HepG2 (cell line): ENCODE results near the gene MYO9A. TPM values are rescaled to one million over a fixed set of nuclear protein-coding genes. Genes with fewer than 3 reads are reported as not detected.

Experiments
- ATAC-seq: fragments of 200-7000 bp; cut with Tn5 transposase; 3 replicates; pipeline ENCODE4 v1.9.1; 2020; ENCODE audit warnings: mild to moderate bottlenecking, moderate library complexity
- BruUV-seq: library from RNA; stranded (reverse); fragments of 400-500 nt; replicated peaks from 2 replicates; lab custom pipeline; 2021; lab: Mats Ljungman, UMichigan
- CTCF ChIA-PET: fragments of 300-600 bp; formaldehyde crosslinking; extraction: SDS; loops from one replicate; lab custom pipeline; 2021; ENCODE audit warnings: low total read pairs, inconsistent platforms, low intra/inter-chr PET ratio; lab: Yijun Ruan, JAX
- POLR2A ChIA-PET: fragments of 350-600 bp; sonication (Branson Sonifier 250); formaldehyde crosslinking; loops from one replicate; lab custom pipeline; 2020; ENCODE audit warnings: antibody characterized with exemption, inconsistent platforms; lab: Yijun Ruan, JAX
- DNase-seq: peaks from one replicate; pipeline ENCODE4 v3.0.0-alpha.2; 2015; ENCODE audit warnings: low spot score
- FAIRE-seq: peaks from 3 replicates; lab custom pipeline; 2011; peaks lifted over from hg19 to GRCh38; lab: Jason Lieb, UNC
- H2AFZ ChIP-seq: one replicate; pipeline ENCODE4 v1.6.1; 2011; ENCODE audit warnings: low read length, inconsistent platforms
- H3K27ac ChIP-seq: fragments of 300-600 bp; 3 replicates; pipeline ENCODE4 v1.8.0; 2011; ENCODE audit warnings: mixed run types, mild to moderate bottlenecking, mixed read lengths, low read length, inconsistent platforms; ENCODE audit not compliant: insufficient read depth; ENCODE audit errors: extremely low read length
- H3K27me3 ChIP-seq, 2 experiments: fragments of 200-600 bp in 1 of 2; 2 replicates in 1 of 2; 3 replicates in 1 of 2; pipeline versions ENCODE4 v1.6.0 to v1.8.0; 2011; ENCODE audit warnings: low read length in 2 of 2, mild to moderate bottlenecking in 2 of 2, moderate library complexity in 2 of 2, inconsistent platforms in 1 of 2; ENCODE audit not compliant: insufficient read depth in 2 of 2, control insufficient read depth in 1 of 2
- H3K36me3 ChIP-seq, 2 experiments: fragments of 200-600 bp in 1 of 2; replicated peaks in 1 of 2; 2 replicates in 1 of 2; 3 replicates in 1 of 2; pipeline versions ENCODE4 v1.5.1 to v1.8.0; 2011; ENCODE audit warnings: low read length in 2 of 2, inconsistent platforms in 1 of 2; ENCODE audit not compliant: insufficient read depth in 2 of 2, control insufficient read depth in 1 of 2
- H3K4me1 ChIP-seq: 2 replicates; pipeline ENCODE4 v1.5.1; 2012; ENCODE audit warnings: low read length, inconsistent platforms; ENCODE audit not compliant: insufficient read depth
- H3K4me2 ChIP-seq: 2 replicates; pipeline ENCODE4 v1.6.0; 2011; ENCODE audit warnings: low read depth, low read length, inconsistent platforms
- H3K4me3 ChIP-seq, 3 experiments: fragments of 200-600 bp in 1 of 3; sonication (generic), shearing (Covaris generic) in 1 of 3; replicated peaks in 1 of 3; 2 replicates each; pipeline ENCODE4 v1.5.1; 2011 to 2016; ENCODE audit warnings: low read length in 3 of 3, inconsistent platforms in 2 of 3, low read depth in 2 of 3, mild to moderate bottlenecking in 2 of 3, control low read depth in 1 of 3, mixed read lengths in 1 of 3; ENCODE audit not compliant: insufficient read depth in 1 of 3
- H3K79me2 ChIP-seq: one replicate; pipeline ENCODE4 v1.6.1; 2011; ENCODE audit warnings: low read length, inconsistent platforms; ENCODE audit not compliant: insufficient read depth
- H3K9ac ChIP-seq: 2 replicates; pipeline ENCODE4 v1.6.0; 2011; ENCODE audit warnings: mild to moderate bottlenecking, low read depth, low read length, inconsistent platforms; ENCODE audit not compliant: insufficient read depth
- H3K9me3 ChIP-seq: 2 replicates; pipeline ENCODE4 v1.5.1; 2012; ENCODE audit warnings: mild to moderate bottlenecking, low read length
- H4K20me1 ChIP-seq: 2 replicates; pipeline ENCODE4 v1.6.0; 2011; ENCODE audit warnings: inconsistent platforms, mild to moderate bottlenecking, low read length, moderate library complexity; ENCODE audit not compliant: insufficient read depth
- DNMT1 ChIP-seq: sonication (generic); formaldehyde crosslinking; IDR thresholded peaks from 2 replicates; pipeline ENCODE4 v1.5.1; 2020; ENCODE audit warnings: mild to moderate bottlenecking, missing genetic modification reagents
- ESRRA ChIP-seq: sonication (generic); formaldehyde crosslinking; IDR thresholded peaks from 2 replicates; pipeline ENCODE4 v1.5.1; 2020; ENCODE audit warnings: mild to moderate bottlenecking, low read depth, missing genetic modification reagents
- ETV5 ChIP-seq: IDR thresholded peaks from 2 replicates; pipeline ENCODE4 v1.6.1; 2018; ENCODE audit warnings: missing biosample characterization, missing genetic modification reagents, inconsistent platforms, borderline replicate concordance
- PCBP2 ChIP-seq: fragments of 200-400 bp; formaldehyde crosslinking; optimal IDR thresholded peaks from 2 replicates; pipeline ENCODE3; 2018; ENCODE audit warnings: low read length, low read depth; ENCODE audit not compliant: poor library complexity, severe bottlenecking
- SALL2 ChIP-seq: sonication (generic); formaldehyde crosslinking; IDR thresholded peaks from 2 replicates; pipeline ENCODE4 v1.8.1; 2023; ENCODE audit warnings: mild to moderate bottlenecking, missing genetic modification reagents, inconsistent platforms
- SNAI1 ChIP-seq: sonication (generic); formaldehyde crosslinking; IDR thresholded peaks from 2 replicates; pipeline ENCODE4 v1.5.0; 2020; ENCODE audit warnings: mild to moderate bottlenecking, missing genetic modification reagents, borderline replicate concordance
- SP4 ChIP-seq: sonication (generic); formaldehyde crosslinking; IDR thresholded peaks from 2 replicates; pipeline ENCODE4 v1.8.1; 2023; ENCODE audit warnings: mild to moderate bottlenecking, missing genetic modification reagents
- TEAD2 ChIP-seq: sonication (generic); formaldehyde crosslinking; IDR thresholded peaks from 2 replicates; pipeline ENCODE4 v1.9.0; 2021; ENCODE audit warnings: missing genetic modification reagents
- ZBTB40 ChIP-seq, 2 experiments: fragments of 450-650 bp in 1 of 2; sonication (generic) in 1 of 2; formaldehyde crosslinking in 1 of 2; IDR thresholded peaks; 2 replicates each; pipeline versions ENCODE4 v1.6.1 to v1.8.0; 2016 to 2022; ENCODE audit warnings: antibody characterized with exemption in 1 of 2, mild to moderate bottlenecking in 1 of 2, missing genetic modification reagents in 1 of 2
- ZNF280D ChIP-seq: sonication (generic); formaldehyde crosslinking; IDR thresholded peaks from 2 replicates; pipeline ENCODE4 v1.5.1; 2020; ENCODE audit warnings: mild to moderate bottlenecking, missing genetic modification reagents
- ZNF670 ChIP-seq: sonication (generic); formaldehyde crosslinking; IDR thresholded peaks from 2 replicates; pipeline ENCODE4 v1.8.0; 2022; ENCODE audit warnings: mild to moderate bottlenecking, missing genetic modification reagents, borderline replicate concordance
- ZNF788 ChIP-seq: sonication (generic); formaldehyde crosslinking; IDR thresholded peaks from 2 replicates; pipeline ENCODE4 v1.5.0; 2020; ENCODE audit warnings: mild to moderate bottlenecking, missing genetic modification reagents, borderline replicate concordance
- WGBS: methylation state at CpG from one replicate; pipeline ENCODE4 v1.1.6; 2017; ENCODE audit warnings: low lambda C conversion rate; 5-methylcytosine and 5-hydroxymethylcytosine counted together
- in situ Hi-C: cut with HindIII; loops from 2 replicates; pipeline ENCODE4 v1.10.0; 2017; ENCODE audit warnings: low pct_unique_long_range_greater_than_20kb; ENCODE audit not compliant: extremely low pct_ligation_motif_present
- intact Hi-C: fragments of 100-400 bp; cut with micrococcal nuclease; formaldehyde crosslinking; loops from one replicate; pipeline ENCODE4 v1.10.0; 2022; ENCODE audit not compliant: unreplicated experiment
- polyA plus RNA-seq, 8 experiments: library from polyadenylated mRNA; depleted of rRNA in 3 of 8; stranded (reverse) in 7 of 8; unstranded in 1 of 8; fragments of >200 nt; fragmentation: Illumina TruSeq in 4 of 8; extraction: Trizol in 4 of 8; gene quantifications; 2 replicates each; pipeline versions ENCODE4 v1.2.1 to v1.2.3, GENCODE V29; 2011 to 2016; ENCODE audit warnings: low read depth in 4 of 8, missing spikeins in 1 of 8, mixed read lengths in 1 of 8; ENCODE audit not compliant: insufficient read depth in 1 of 8
- total RNA-seq, 5 experiments: library from RNA; depleted of rRNA; stranded (reverse); fragments of >200 nt; fragmentation: Illumina TruSeq; extraction: Trizol; gene quantifications; 2 replicates each; pipeline ENCODE4 v1.2.3, GENCODE V29; 2016; ENCODE audit warnings: low read depth in 1 of 5

The MYO9A gene
- total and polyA plus RNA-seq, 2 of the 13 experiments (the other 11 are each of a cell fraction or from before 2014, with no cell fraction given), result 4.8 to 15.3 TPM

GRCh38 chr15:71804226-71804625, 313.7 kb downstream of the MYO9A start:
- Histone ChIP-seq H3K4me1 (no peaks in the 10 kb centered on the region), H3K79me2 (no peaks in the 10 kb centered on the region), H3K9me3 (no peaks in the 10 kb centered on the region), H4K20me1 (no peaks in the 10 kb centered on the region), H3K36me3 (no peaks in the 10 kb centered on the region), H3K27me3 (peaks cover 9 to 21% of the 10 kb centered on the region in 2 experiments; a peak in 4 of 5 replicates), H3K27ac (no peak overlapping the region), H3K9ac (no peak overlapping the region), H3K4me3 (no peak overlapping the region), H3K4me2 (no peak overlapping the region), H2AFZ (no peak overlapping the region)
- FAIRE-seq (no peak), ATAC-seq (no peak), DNase-seq (no peak)
- WGBS, result 0% methylated on average over 5 of the region's 5 CpGs
- ChIA-PET CTCF (interaction anchor here (2.0 kb wide), 1 partner anchor 351 kb away, joined by 12 read pairs; no protein-coding TSS in a partner anchor), POLR2A (no interaction called here)
- intact Hi-C loops, result loop anchor here (5.0 kb wide), 1 partner anchor 357 kb away; no protein-coding TSS in a partner anchor
- no TSS peak for BruUV-seq
- in situ Hi-C loops, result loop anchor here (5.0 to 10.0 kb wide), 4 partner anchors 57 to 689 kb away; partner anchors contain the start of gene THSD4
- no peak for TF ChIP-seq ETV5 (CRISPR knock-in tag)
- no peak for TF ChIP-seq ESRRA
- TF ChIP-seq PCBP2, result no peak
- no peak for TF ChIP-seq ZNF670 (CRISPR knock-in tag)
- no peak for TF ChIP-seq DNMT1
- TF ChIP-seq SP4 (CRISPR knock-in tag), result no peak
- TF ChIP-seq SALL2 (CRISPR knock-in tag), result no peak
- TF ChIP-seq ZNF788, result no peak
- TF ChIP-seq TEAD2 (CRISPR knock-in tag), result no peak
- TF ChIP-seq ZBTB40 (IDR thresholded peaks at IDR 0.05), result no peak
- no peak for TF ChIP-seq ZBTB40 (CRISPR knock-in tag; IDR thresholded peaks at IDR 0.05)
- no peak for TF ChIP-seq ZNF280D
- TF ChIP-seq SNAI1, result no peak
